CD4-positive, alpha-beta T cell treated with Interleukin-17A for 4 hours (primary cell): ENCODE data around the gene FAM53A.
"Not testable (repeated sequence)": the region's sequence is repeated elsewhere in the genome, so short reads cannot be mapped to it uniquely, and the experiment has no call there.

Experiments used
- DNase-seq: peaks from one replicate; pipeline ENCODE4 v3.0.0-alpha.2; 2020; ENCODE audit warnings: mixed read lengths

FAM53A gene

GRCh38 chr4:1716065-1716945 is 32.2 kb upstream of the FAM53A start:
- DNase-seq = no peak

GRCh38 chr4:1715002-1715758 is 31.1 kb upstream of the FAM53A start:
- DNase-seq = no peak

GRCh38 chr4:1714303-1715001 is 30.3 kb upstream of the FAM53A start:
- no peak for DNase-seq

- DNase-seq = no peak
These were observed 29.1 kb upstream of the FAM53A start for GRCh38 chr4:1713003-1713851.

- DNase-seq = peak; percentile 99
These were observed 28.3 kb upstream of the FAM53A start, which contains the start of gene SLBP for GRCh38 chr4:1712216-1713002. Gene SLBP (minus strand): TSS chr4:1712319. CDS start chr4:1712188, 131 bp downstream.

- peak; percentile 48 for DNase-seq
These were observed 27.6 kb upstream of the FAM53A start for GRCh38 chr4:1711571-1712215.

GRCh38 chr4:1711055-1711570 is 27.0 kb upstream of the FAM53A start:
- DNase-seq = no peak

GRCh38 chr4:1708581-1708980 is 24.5 kb upstream of the FAM53A start:
- DNase-seq = no peak

- DNase-seq = no peak
These were observed 22.2 kb upstream of the FAM53A start for GRCh38 chr4:1706358-1706757.

- DNase-seq = no peak
These were observed 21.6 kb upstream of the FAM53A start for GRCh38 chr4:1705732-1706131.

- no peak for DNase-seq
These were observed 19.8 kb upstream of the FAM53A start for GRCh38 chr4:1703867-1704266.

- DNase-seq = not testable (repeated sequence)
These were observed 17.6 kb upstream of the FAM53A start for GRCh38 chr4:1701671-1702070.

- no peak for DNase-seq
These were observed 11.8 kb upstream of the FAM53A start for GRCh38 chr4:1695913-1696312.

- peak; percentile 88 for DNase-seq
These were observed 9.2 kb upstream of the FAM53A start for GRCh38 chr4:1693131-1693896.

- no peak for DNase-seq
These were observed 7.7 kb upstream of the FAM53A start for GRCh38 chr4:1691737-1692373.

GRCh38 chr4:1690698-1691097 is 6.6 kb upstream of the FAM53A start:
- no peak for DNase-seq

GRCh38 chr4:1686440-1687036 is 2.4 kb upstream of the FAM53A start:
- no peak for DNase-seq

GRCh38 chr4:1685235-1686150 is 1.4 kb upstream of the FAM53A start:
- DNase-seq = no peak
